Adipocyte (in vitro differentiated cells): Measurements from ENCODE around the gene MPPED2.

Experiments
- DNase-seq: peaks from one replicate; pipeline ENCODE4 v3.0.0-alpha.2; 2015; ENCODE audit warnings: low read depth
- H3K27me3 ChIP-seq: replicated peaks from 2 replicates; pipeline ENCODE4 v1.7.0; 2013; ENCODE audit warnings: mild to moderate bottlenecking, low read length, moderate library complexity; ENCODE audit not compliant: control insufficient read depth, insufficient read depth
- H3K36me3 ChIP-seq: 2 replicates; pipeline ENCODE4 v1.7.0; 2013; ENCODE audit warnings: low read length, mild to moderate bottlenecking, moderate library complexity; ENCODE audit not compliant: control insufficient read depth, insufficient read depth, severe bottlenecking
- H3K4me1 ChIP-seq: 2 replicates; pipeline ENCODE4 v1.7.0; 2013; ENCODE audit warnings: mild to moderate bottlenecking, low read length, moderate library complexity; ENCODE audit not compliant: control insufficient read depth, insufficient read depth
- H3K4me3 ChIP-seq: 2 replicates; pipeline ENCODE4 v1.7.0; 2013; ENCODE audit warnings: mild to moderate bottlenecking, low read length, moderate library complexity
- H3K9ac ChIP-seq: 2 replicates; pipeline ENCODE4 v1.7.0; 2013; ENCODE audit warnings: mild to moderate bottlenecking, low read length, moderate library complexity
- H3K9me3 ChIP-seq: 2 replicates; pipeline ENCODE4 v1.7.0; 2013; ENCODE audit warnings: mild to moderate bottlenecking, low read length, moderate library complexity; ENCODE audit not compliant: control insufficient read depth

Gene MPPED2

GRCh38 chr11:30483056-30483455 is 103.1 kb downstream of the MPPED2 start:
- no peak for DNase-seq
- no peaks in the 10 kb centered on the region for H3K4me1 ChIP-seq
- H3K4me3 ChIP-seq, result no peak overlapping the region
- no peaks in the 10 kb centered on the region for H3K36me3 ChIP-seq
- H3K9me3 ChIP-seq, result no peaks in the 10 kb centered on the region
- no peak overlapping the region for H3K9ac ChIP-seq
- H3K27me3 ChIP-seq, result peaks cover 8% of the 10 kb centered on the region

DNA sequence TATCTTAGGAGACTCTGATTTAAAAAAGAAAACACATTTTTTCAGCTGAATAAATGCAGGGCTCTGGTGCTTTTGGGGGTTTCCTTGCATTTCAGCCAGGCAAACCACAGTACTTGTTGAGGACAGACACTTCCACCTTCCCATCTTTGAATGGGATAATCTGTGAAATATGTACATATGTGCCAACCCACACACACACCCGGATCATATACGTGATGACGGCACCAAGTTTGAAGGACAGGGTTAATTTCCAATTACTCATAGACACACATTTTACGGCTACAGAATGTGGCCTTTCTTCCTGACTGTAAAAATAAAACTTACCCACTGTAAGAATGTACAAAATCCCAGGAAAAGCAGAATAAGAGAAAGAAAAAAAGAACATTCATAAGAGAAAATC is 104.4 kb downstream of the MPPED2 start:
- peaks cover 8% of the 10 kb centered on the region for H3K27me3 ChIP-seq
- DNase-seq, result no peak
- no peak overlapping the region for H3K4me3 ChIP-seq
- H3K9me3 ChIP-seq, result no peaks in the 10 kb centered on the region
- H3K36me3 ChIP-seq, result no peaks in the 10 kb centered on the region
- no peaks in the 10 kb centered on the region for H3K4me1 ChIP-seq
- no peak overlapping the region for H3K9ac ChIP-seq

- Histone ChIP-seq H3K36me3 (no peaks in the 10 kb centered on the region), H3K9ac (no peak overlapping the region), H3K27me3 (peaks cover 8% of the 10 kb centered on the region), H3K4me3 (no peak overlapping the region), H3K4me1 (no peaks in the 10 kb centered on the region), H3K9me3 (no peaks in the 10 kb centered on the region)
- DNase-seq, result no peak
Measured at GRCh38 chr11:30481330-30481729, 104.8 kb downstream of the MPPED2 start.

DNA sequence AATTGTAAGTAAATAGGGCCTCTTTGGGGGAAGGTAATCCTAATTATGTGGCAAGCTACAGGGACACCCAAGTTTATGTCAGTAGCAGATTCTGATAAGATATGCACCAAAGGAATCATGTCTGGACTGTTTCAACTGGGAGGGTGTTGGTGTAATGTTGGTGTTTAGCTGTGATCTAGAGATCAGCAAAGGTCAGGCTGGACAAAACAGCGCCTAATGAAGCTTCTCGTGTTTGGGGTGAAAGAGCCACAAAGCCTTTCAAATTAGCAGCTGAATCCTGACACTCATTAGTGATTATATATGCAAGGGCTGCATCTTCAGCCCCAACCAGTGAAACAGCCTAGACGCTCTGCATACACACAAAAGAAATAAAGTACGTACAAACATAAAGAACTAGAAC is 106.3 kb downstream of the MPPED2 start:
- H3K27me3 ChIP-seq, result no peaks in the 10 kb centered on the region
- no peak for DNase-seq
- no peak overlapping the region for H3K9ac ChIP-seq
- no peaks in the 10 kb centered on the region for H3K9me3 ChIP-seq
- no peaks in the 10 kb centered on the region for H3K4me1 ChIP-seq
- no peak overlapping the region for H3K4me3 ChIP-seq
- no peaks in the 10 kb centered on the region for H3K36me3 ChIP-seq

GRCh38 chr11:30478923-30479322 is 107.2 kb downstream of the MPPED2 start:
- no peaks in the 10 kb centered on the region for H3K27me3 ChIP-seq
- H3K36me3 ChIP-seq, result no peaks in the 10 kb centered on the region
- H3K9ac ChIP-seq, result no peak overlapping the region
- DNase-seq, result no peak
- H3K4me1 ChIP-seq, result no peaks in the 10 kb centered on the region
- no peak overlapping the region for H3K4me3 ChIP-seq
- no peaks in the 10 kb centered on the region for H3K9me3 ChIP-seq

DNA sequence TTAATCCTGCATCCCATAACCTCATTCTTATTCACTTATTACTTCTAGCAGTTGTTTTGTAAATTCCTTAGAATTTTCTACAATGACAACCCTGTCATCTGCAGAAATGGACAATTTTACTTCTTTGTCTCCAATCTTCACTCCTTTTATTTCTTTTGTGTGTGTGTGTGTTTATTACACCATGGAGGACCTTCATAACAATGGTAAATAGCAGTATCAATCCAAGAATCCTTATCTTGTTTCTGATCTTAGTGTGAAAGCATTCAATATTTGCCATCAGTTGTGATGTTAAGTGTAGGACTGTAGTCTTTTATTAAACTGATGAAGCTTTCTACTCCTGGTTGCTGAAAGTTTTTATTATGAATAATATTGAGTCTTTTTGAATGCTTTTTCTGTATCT is 109.1 kb downstream of the MPPED2 start:
- H3K4me3 ChIP-seq, result no peak overlapping the region
- no peaks in the 10 kb centered on the region for H3K36me3 ChIP-seq
- DNase-seq, result no peak
- H3K9ac ChIP-seq, result no peak overlapping the region
- no peaks in the 10 kb centered on the region for H3K4me1 ChIP-seq
- no peaks in the 10 kb centered on the region for H3K27me3 ChIP-seq
- H3K9me3 ChIP-seq, result no peaks in the 10 kb centered on the region

- no peaks in the 10 kb centered on the region for H3K9me3 ChIP-seq
- no peaks in the 10 kb centered on the region for H3K36me3 ChIP-seq
- no peak overlapping the region for H3K9ac ChIP-seq
- no peak overlapping the region for H3K4me3 ChIP-seq
- no peaks in the 10 kb centered on the region for H3K27me3 ChIP-seq
- no peaks in the 10 kb centered on the region for H3K4me1 ChIP-seq
- DNase-seq, result no peak
Measured at GRCh38 chr11:30474151-30474954, 111.8 kb downstream of the MPPED2 start.

DNA sequence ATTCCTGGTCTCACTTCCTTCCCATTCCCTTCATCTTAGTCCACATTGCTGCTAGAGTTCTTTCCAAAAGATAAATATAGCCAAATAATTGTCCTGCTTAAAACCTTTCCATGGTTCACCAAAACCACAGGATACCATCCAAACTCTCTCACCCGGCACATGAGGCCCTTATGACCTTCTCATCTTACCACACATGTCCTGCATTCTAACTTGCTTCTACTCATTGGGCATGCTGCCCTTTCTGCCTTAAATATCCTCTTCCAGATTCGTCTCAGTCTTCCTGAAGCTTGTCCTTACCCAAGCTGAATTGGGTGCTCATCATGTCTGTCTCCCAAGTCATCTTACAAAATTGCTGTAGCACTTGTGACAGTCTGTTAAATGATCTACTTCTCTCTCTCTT is 114.9 kb downstream of the MPPED2 start:
- DNase-seq, result no peak
- no peaks in the 10 kb centered on the region for H3K36me3 ChIP-seq
- H3K4me1 ChIP-seq, result no peaks in the 10 kb centered on the region
- no peak overlapping the region for H3K4me3 ChIP-seq
- no peaks in the 10 kb centered on the region for H3K9me3 ChIP-seq
- H3K27me3 ChIP-seq, result no peaks in the 10 kb centered on the region
- no peak overlapping the region for H3K9ac ChIP-seq

DNA sequence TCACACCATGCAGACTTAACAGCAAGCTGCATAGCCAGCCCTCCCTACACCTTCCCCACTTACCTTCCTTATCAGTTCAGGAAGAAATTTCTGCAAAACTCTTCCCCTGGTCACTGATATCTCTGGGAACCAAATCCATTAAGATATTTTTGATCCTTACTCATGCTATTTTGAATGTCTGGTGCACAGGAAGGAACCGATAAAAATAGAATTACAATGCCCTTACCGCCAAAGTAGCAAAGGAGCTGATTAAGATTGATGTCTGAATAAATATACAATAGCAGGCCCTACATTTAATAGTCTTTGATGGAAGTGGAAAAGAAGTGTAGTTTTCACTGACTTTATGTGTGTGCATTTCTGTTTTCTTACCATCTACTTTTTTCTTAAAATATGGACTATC is 117.3 kb downstream of the MPPED2 start:
- H3K27me3 ChIP-seq, result no peaks in the 10 kb centered on the region
- no peak overlapping the region for H3K9ac ChIP-seq
- DNase-seq, result no peak
- H3K9me3 ChIP-seq, result no peaks in the 10 kb centered on the region
- H3K36me3 ChIP-seq, result no peaks in the 10 kb centered on the region
- no peak overlapping the region for H3K4me3 ChIP-seq
- no peaks in the 10 kb centered on the region for H3K4me1 ChIP-seq

DNA sequence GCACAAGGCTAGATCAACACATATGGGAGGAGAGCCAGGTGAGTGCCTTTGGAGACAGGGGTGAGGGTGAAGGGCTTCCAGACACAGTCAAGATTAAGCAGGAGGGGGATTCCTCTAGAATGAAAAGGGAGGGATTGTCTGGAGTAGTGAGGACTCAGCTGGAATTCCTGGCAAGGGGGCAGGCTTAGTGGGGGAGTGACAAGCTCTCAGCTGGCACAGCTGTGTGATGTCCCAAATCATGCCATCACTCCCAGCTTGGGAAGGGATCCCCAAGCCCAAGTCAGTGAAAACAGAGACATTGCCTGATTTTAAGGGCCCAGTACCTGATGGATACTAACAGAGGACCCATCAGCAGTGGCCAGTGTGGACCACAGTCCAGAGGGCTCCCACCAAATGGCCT is 119.0 kb downstream of the MPPED2 start:
- H3K4me3 ChIP-seq, result no peak overlapping the region
- H3K36me3 ChIP-seq, result no peaks in the 10 kb centered on the region
- H3K27me3 ChIP-seq, result no peaks in the 10 kb centered on the region
- DNase-seq, result no peak
- no peaks in the 10 kb centered on the region for H3K4me1 ChIP-seq
- H3K9ac ChIP-seq, result no peak overlapping the region
- H3K9me3 ChIP-seq, result no peaks in the 10 kb centered on the region

GRCh38 chr11:30465623-30466022 is 120.5 kb downstream of the MPPED2 start:
- no peaks in the 10 kb centered on the region for H3K36me3 ChIP-seq
- H3K27me3 ChIP-seq, result no peaks in the 10 kb centered on the region
- no peaks in the 10 kb centered on the region for H3K4me1 ChIP-seq

DNA sequence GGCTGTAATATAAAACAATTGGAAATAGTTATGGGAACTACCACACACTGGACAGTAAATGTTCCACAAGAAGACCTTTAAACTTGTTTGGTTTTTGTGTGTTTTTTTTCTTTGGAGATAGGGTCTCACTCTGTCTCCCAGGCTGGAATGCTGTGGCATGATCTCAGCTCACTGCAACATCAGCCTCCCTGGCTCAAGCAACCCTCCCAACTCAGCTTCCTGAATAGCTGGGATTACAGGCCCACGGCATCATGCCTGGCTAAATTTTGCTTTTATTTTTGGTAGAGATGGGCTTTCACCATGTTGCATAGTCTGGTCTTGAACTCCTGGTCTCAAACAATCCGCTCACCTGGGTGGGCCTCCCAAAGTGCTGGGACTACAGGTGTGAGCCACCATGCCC is 121.0 kb downstream of the MPPED2 start:
- Histone ChIP-seq H3K9me3 (no peaks in the 10 kb centered on the region), H3K36me3 (no peaks in the 10 kb centered on the region), H3K9ac (no peak overlapping the region), H3K27me3 (no peaks in the 10 kb centered on the region), H3K4me1 (no peaks in the 10 kb centered on the region), H3K4me3 (no peak overlapping the region)
- no peak for DNase-seq

More at GRCh38 chr11:30465623-30466022, 120.5 kb downstream of the MPPED2 start:
- DNase-seq, result no peak
- Histone ChIP-seq H3K4me3 (no peak overlapping the region), H3K9me3 (no peaks in the 10 kb centered on the region), H3K9ac (no peak overlapping the region)
